Mesodermal cell (in vitro differentiated cells): ENCODE data around the gene PPP3CB.
"Not testable (repeated sequence)": the region's sequence is repeated elsewhere in the genome, so short reads cannot be mapped to it uniquely, and the experiment has no call there.

ENCODE experiments used
- H3K27ac ChIP-seq: 2 replicates; pipeline ENCODE4 v1.7.0; 2013; ENCODE audit warnings: mild to moderate bottlenecking, low read depth, low read length, moderate library complexity; ENCODE audit not compliant: severe bottlenecking
- H3K36me3 ChIP-seq: 2 replicates; pipeline ENCODE4 v1.7.1; 2013; ENCODE audit warnings: mild to moderate bottlenecking, low read length, moderate library complexity; ENCODE audit not compliant: control insufficient read depth, insufficient read depth
- H3K4me1 ChIP-seq: one replicate; pipeline ENCODE4 v1.7.1; 2013; ENCODE audit warnings: mild to moderate bottlenecking, low read length; ENCODE audit not compliant: insufficient read depth, control insufficient read depth, poor library complexity, severe bottlenecking
- H3K4me3 ChIP-seq: 2 replicates; pipeline ENCODE4 v1.7.0; 2013; ENCODE audit warnings: low read length, control low read depth, mild to moderate bottlenecking; ENCODE audit not compliant: insufficient read depth, poor library complexity, severe bottlenecking; ENCODE audit errors: extremely low read depth
- H3K9me3 ChIP-seq: 2 replicates; pipeline ENCODE4 v1.7.1; 2013; ENCODE audit warnings: mild to moderate bottlenecking, low read length, moderate library complexity; ENCODE audit not compliant: control insufficient read depth
- WGBS, 2 experiments: methylation state at CpG; one replicate each; pipeline ENCODE4 v1.1.5; 2013; ENCODE audit warnings: missing lambda C conversion rate in 2 of 2; ENCODE audit not compliant: insufficient coverage in 2 of 2; 5-methylcytosine and 5-hydroxymethylcytosine counted together

Gene PPP3CB

DNA sequence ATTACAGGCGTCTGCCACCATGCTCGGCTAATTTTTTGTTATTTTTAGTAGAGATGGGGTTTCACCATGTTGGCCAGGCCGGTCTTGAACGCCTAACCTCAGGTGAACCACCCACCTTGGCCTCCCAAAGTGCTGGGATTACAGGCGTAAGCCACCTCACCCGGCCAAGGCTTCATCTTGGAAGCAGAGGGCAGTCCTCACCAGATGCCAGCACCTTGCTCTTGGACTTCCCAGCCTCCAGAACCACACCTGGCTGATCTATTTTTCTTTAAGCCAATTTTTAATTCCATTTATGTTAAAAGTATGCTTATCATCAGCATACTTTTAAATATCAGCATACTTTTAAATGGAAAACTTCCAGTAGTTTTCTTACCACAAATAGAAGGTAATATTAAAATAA is 94.2 kb downstream of the PPP3CB start:
- H3K36me3 ChIP-seq = peaks cover 22% of the 10 kb centered on the region
- WGBS, 2 experiments = 92 to 100% methylated on average over 2 to 6 of the region's 6 CpGs
- H3K4me3 ChIP-seq = no peak overlapping the region
- no peaks in the 10 kb centered on the region for H3K4me1 ChIP-seq
- no peaks in the 10 kb centered on the region for H3K9me3 ChIP-seq
- no peak overlapping the region for H3K27ac ChIP-seq

- WGBS, 2 experiments = no CpG with 5 or more reads among the region's 4 CpGs
- Histone ChIP-seq H3K36me3 (peaks cover 39% of the 10 kb centered on the region), H3K9me3 (no peaks in the 10 kb centered on the region), H3K4me1 (no peaks in the 10 kb centered on the region), H3K4me3 (no peak overlapping the region), H3K27ac (no peak overlapping the region)
These were observed 96.8 kb downstream of the PPP3CB start for GRCh38 chr10:73399063-73399462.

DNA sequence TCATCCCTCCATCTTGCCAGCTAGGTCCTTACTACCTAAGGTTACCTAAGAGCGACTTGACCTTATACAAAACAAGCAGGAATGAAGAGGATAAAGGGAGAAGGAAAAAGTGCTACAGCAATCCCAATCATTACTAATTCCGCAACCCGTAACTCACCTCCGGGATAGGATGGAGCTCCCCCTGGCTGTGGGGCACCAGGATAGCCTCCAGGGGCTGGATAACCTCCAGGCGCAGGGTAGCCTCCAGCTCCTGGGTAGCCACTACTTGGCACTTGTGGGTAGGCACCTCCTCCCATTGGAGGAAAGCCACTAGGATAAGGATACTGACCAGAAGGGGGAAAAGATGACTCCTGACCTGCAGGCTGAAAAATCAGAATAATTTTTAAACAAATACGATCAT is 97.8 kb downstream of the PPP3CB start:
- H3K27ac ChIP-seq = no peak overlapping the region
- no peak overlapping the region for H3K4me3 ChIP-seq
- no peaks in the 10 kb centered on the region for H3K4me1 ChIP-seq
- H3K9me3 ChIP-seq = no peaks in the 10 kb centered on the region
- WGBS, 2 experiments = 90 to 100% methylated on average over 2 of the region's 6 CpGs
- H3K36me3 ChIP-seq = peaks cover 39% of the 10 kb centered on the region

GRCh38 chr10:73394325-73394724 is 101.5 kb downstream of the PPP3CB start:
- not testable (repeated sequence) for H3K27ac ChIP-seq, H3K4me1 ChIP-seq, H3K4me3 ChIP-seq, H3K9me3 ChIP-seq
- H3K36me3 ChIP-seq = peaks cover 56% of the 10 kb centered on the region
- WGBS, 2 experiments = 100% methylated on average over 2 of the region's 4 CpGs

GRCh38 chr10:73388228-73388627 is 107.6 kb downstream of the PPP3CB start:
- H3K36me3 ChIP-seq = peaks cover 64% of the 10 kb centered on the region
- H3K27ac ChIP-seq = no peak overlapping the region
- H3K9me3 ChIP-seq = no peaks in the 10 kb centered on the region
- H3K4me3 ChIP-seq = no peak overlapping the region
- H3K4me1 ChIP-seq = no peaks in the 10 kb centered on the region
- 95% methylated on average over 3 of the region's 4 CpGs; no CpG with 5 or more reads in 1 of the 2 experiments for WGBS, 2 experiments

GRCh38 chr10:73386583-73386982 is 109.2 kb downstream of the PPP3CB start:
- Histone ChIP-seq H3K36me3 (peaks cover 74% of the 10 kb centered on the region), H3K4me1 (no peaks in the 10 kb centered on the region), H3K4me3 (no peak overlapping the region), H3K27ac (no peak overlapping the region), H3K9me3 (no peaks in the 10 kb centered on the region)
- WGBS, 2 experiments = 96 to 99% methylated on average over 7 of the region's 7 CpGs
